ENCODE results near the gene SHISAL1.

SHISAL1 gene

GRCh38 chr22:44337678-44338004 lies 24.9 kb upstream of the SHISAL1 start:
- DNase-seq (ENCODE audit: insufficient read length, low spot score) (no peak), FAIRE-seq (no peak)
- TF ChIP-seq PAX5 (IDR thresholded peaks at IDR 0.05; ENCODE audit: insufficient read depth, low read length, severe bottlenecking), result no peak
- TF ChIP-seq POLR2A (IDR thresholded peaks at IDR 0.05; ENCODE audit: low read depth, low read length), result no peak
- TF ChIP-seq POU2F2 (IDR thresholded peaks at IDR 0.05; ENCODE audit: low read depth, low read length), result no peak
- no peak for TF ChIP-seq POLR2AphosphoS5 (IDR thresholded peaks at IDR 0.05; ENCODE audit: low read depth, low read length)
- no peak for TF ChIP-seq SPI1 (IDR thresholded peaks at IDR 0.05; ENCODE audit: low read depth, low read length)
- no peak for TF ChIP-seq TAF1 (IDR thresholded peaks at IDR 0.05; ENCODE audit: low read depth, low read length)

GRCh38 chr22:44336962-44337677 lies 24.4 kb upstream of the SHISAL1 start:
- TF ChIP-seq POU2F2 (IDR thresholded peaks at IDR 0.05; ENCODE audit: low read depth, low read length) (no peak), TAF1 (IDR thresholded peaks at IDR 0.05; ENCODE audit: low read depth, low read length) (no peak), SPI1 (IDR thresholded peaks at IDR 0.05; ENCODE audit: low read depth, low read length) (no peak), PAX5 (IDR thresholded peaks at IDR 0.05; ENCODE audit: insufficient read depth, low read length, severe bottlenecking) (no peak), POLR2A (IDR thresholded peaks at IDR 0.05; ENCODE audit: low read depth, low read length) (no peak), POLR2AphosphoS5 (IDR thresholded peaks at IDR 0.05; ENCODE audit: low read depth, low read length) (no peak)
- FAIRE-seq (no peak), DNase-seq (ENCODE audit: insufficient read length, low spot score) (no peak)

GRCh38 chr22:44335903-44336803 lies 23.4 kb upstream of the SHISAL1 start:
- TF ChIP-seq PAX5 (IDR thresholded peaks at IDR 0.05; ENCODE audit: insufficient read depth, low read length, severe bottlenecking) (no peak), TAF1 (IDR thresholded peaks at IDR 0.05; ENCODE audit: low read depth, low read length) (no peak), SPI1 (IDR thresholded peaks at IDR 0.05; ENCODE audit: low read depth, low read length) (no peak), POLR2A (IDR thresholded peaks at IDR 0.05; ENCODE audit: low read depth, low read length) (no peak), POU2F2 (IDR thresholded peaks at IDR 0.05; ENCODE audit: low read depth, low read length) (no peak)
- DNase-seq (ENCODE audit: insufficient read length, low spot score) (no peak), FAIRE-seq (peak; percentile 88)

GRCh38 chr22:44335066-44335839 lies 22.5 kb upstream of the SHISAL1 start:
- TF ChIP-seq SPI1 (IDR thresholded peaks at IDR 0.05; ENCODE audit: low read depth, low read length) (no peak), TAF1 (IDR thresholded peaks at IDR 0.05; ENCODE audit: low read depth, low read length) (no peak), POLR2AphosphoS5 (IDR thresholded peaks at IDR 0.05; ENCODE audit: low read depth, low read length) (no peak), PAX5 (IDR thresholded peaks at IDR 0.05; ENCODE audit: insufficient read depth, low read length, severe bottlenecking) (no peak), POU2F2 (IDR thresholded peaks at IDR 0.05; ENCODE audit: low read depth, low read length) (no peak; the same call in 1 of the 2 replicates), POLR2A (IDR thresholded peaks at IDR 0.05; ENCODE audit: low read depth, low read length) (no peak)
- FAIRE-seq (no peak), DNase-seq (ENCODE audit: insufficient read length, low spot score) (no peak)

- no peak for DNase-seq (ENCODE audit: insufficient read length, low spot score)
- FAIRE-seq, result peak; percentile 84
Observed at GRCh38 chr22:44333847-44334635, 21.3 kb upstream of the SHISAL1 start.

GRCh38 chr22:44332946-44333345 lies 20.2 kb upstream of the SHISAL1 start:
- DNase-seq (ENCODE audit: insufficient read length, low spot score) (no peak), FAIRE-seq (no peak)
- TF ChIP-seq SPI1 (IDR thresholded peaks at IDR 0.05; ENCODE audit: low read depth, low read length) (no peak), TAF1 (IDR thresholded peaks at IDR 0.05; ENCODE audit: low read depth, low read length) (no peak), PAX5 (IDR thresholded peaks at IDR 0.05; ENCODE audit: insufficient read depth, low read length, severe bottlenecking) (no peak), POLR2A (IDR thresholded peaks at IDR 0.05; ENCODE audit: low read depth, low read length) (no peak), POU2F2 (IDR thresholded peaks at IDR 0.05; ENCODE audit: low read depth, low read length) (no peak), POLR2AphosphoS5 (IDR thresholded peaks at IDR 0.05; ENCODE audit: low read depth, low read length) (no peak)

More at GRCh38 chr22:44333847-44334635, 21.3 kb upstream of the SHISAL1 start:
- TF ChIP-seq SPI1 (IDR thresholded peaks at IDR 0.05; ENCODE audit: low read depth, low read length) (no peak), POLR2AphosphoS5 (IDR thresholded peaks at IDR 0.05; ENCODE audit: low read depth, low read length) (no peak), POU2F2 (IDR thresholded peaks at IDR 0.05; ENCODE audit: low read depth, low read length) (no peak), PAX5 (IDR thresholded peaks at IDR 0.05; ENCODE audit: insufficient read depth, low read length, severe bottlenecking) (no peak), TAF1 (IDR thresholded peaks at IDR 0.05; ENCODE audit: low read depth, low read length) (no peak), POLR2A (IDR thresholded peaks at IDR 0.05; ENCODE audit: low read depth, low read length) (no peak)

GRCh38 chr22:44331881-44332714 lies 19.3 kb upstream of the SHISAL1 start:
- TF ChIP-seq POU2F2 (IDR thresholded peaks at IDR 0.05; ENCODE audit: low read depth, low read length), result no peak
- TF ChIP-seq TAF1 (IDR thresholded peaks at IDR 0.05; ENCODE audit: low read depth, low read length), result no peak
- TF ChIP-seq POLR2A (IDR thresholded peaks at IDR 0.05; ENCODE audit: low read depth, low read length), result no peak
- no peak for TF ChIP-seq POLR2AphosphoS5 (IDR thresholded peaks at IDR 0.05; ENCODE audit: low read depth, low read length)
- no peak for DNase-seq (ENCODE audit: insufficient read length, low spot score)
- no peak for FAIRE-seq
